ENCODE measurements around the gene TLCD1. TPM values are rescaled to one million over a fixed set of nuclear protein-coding genes. Genes with fewer than 3 reads are reported as not detected.

TLCD1 gene
- total and polyA plus RNA-seq, 2 of the 8 experiments (the other 6 are each of a cell fraction or from before 2014, with no cell fraction given), result 40.7 to 128 TPM

DNA sequence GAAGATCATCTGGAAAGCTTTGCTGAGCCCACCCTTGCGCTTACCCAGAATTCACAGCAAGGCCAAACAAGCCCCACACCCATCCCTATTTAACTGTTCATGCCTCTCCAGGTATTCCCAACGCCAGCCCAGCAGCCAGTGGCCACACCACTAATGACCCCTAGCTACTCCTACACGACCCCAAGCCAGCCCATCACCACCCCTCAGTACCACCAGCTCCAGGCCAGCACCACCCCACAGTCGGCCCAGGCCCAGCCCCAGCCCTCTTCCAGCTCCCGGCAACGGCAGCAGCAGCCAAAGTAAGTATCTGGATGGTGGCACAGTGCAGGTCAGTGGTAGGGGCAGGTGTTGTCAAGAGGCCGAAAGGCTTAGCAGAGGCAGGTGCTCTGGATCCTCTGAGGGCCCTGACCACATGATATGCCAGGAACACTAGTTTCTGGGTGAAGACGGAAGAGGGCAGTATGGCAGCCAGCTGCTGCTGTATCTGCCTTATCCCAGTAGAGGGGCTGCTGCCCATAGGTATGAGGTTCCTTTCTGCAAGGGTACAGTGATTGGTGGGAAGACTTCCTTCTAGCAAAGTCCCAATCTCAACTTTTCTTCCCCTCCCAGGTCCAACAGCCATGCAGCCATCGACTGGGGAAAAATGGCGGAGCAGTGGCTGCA, 25.1 kb downstream of the TLCD1 start:
- Histone ChIP-seq H2AK5ac (ENCODE audit: low read depth, low read length) (no peak overlapping the region), H2BK20ac (ENCODE audit: low read length) (no peak overlapping the region), H3K27ac (ENCODE audit: low read depth, low read length) (no peak overlapping the region), H3K4ac (replicated peaks; ENCODE audit: insufficient read length, low read depth, low read length) (no peak overlapping the region), H3K23ac (ENCODE audit: insufficient read length) (no peak overlapping the region), H3K14ac (ENCODE audit: insufficient read length) (no peak overlapping the region), H4K91ac (replicated peaks; ENCODE audit: insufficient read length, low read length) (no peak overlapping the region), H3K4me1 (replicated peaks in 1 of 4; ENCODE audit: control insufficient read depth in 3 of 4, insufficient read depth in 4 of 4, low read length in 3 of 4) (peaks cover 0 to 8% (median 2%) of the 10 kb centered on the region in 4 experiments; a peak in 3 of 7 replicates), H3K4me2 (ENCODE audit: insufficient read depth in 1 of 2, low read depth in 2 of 2, low read length in 2 of 2) (no peak overlapping the region), H4K20me1 (replicated peaks in 1 of 2; ENCODE audit: control insufficient read depth in 1 of 2, insufficient read depth in 2 of 2, low read length in 2 of 2) (peaks cover 10 to 23% of the 10 kb centered on the region in 2 experiments), H2BK12ac (ENCODE audit: low read depth, low read length) (no peak overlapping the region), H3K23me2 (ENCODE audit: low read depth, low read length) (no peaks in the 10 kb centered on the region), H3K36me3 (ENCODE audit: control insufficient read depth in 2 of 4, insufficient read depth in 4 of 4, low read length in 3 of 4) (peaks cover 40 to 71% (median 65%) of the 10 kb centered on the region in 4 experiments), H3K56ac (replicated peaks; ENCODE audit: insufficient read length, low read depth, low read length) (no peak overlapping the region), H4K5ac (ENCODE audit: insufficient read length, low read depth, low read length) (no peak overlapping the region), H3K79me2 (ENCODE audit: control insufficient read depth in 1 of 2, insufficient read depth in 2 of 2, low read length in 2 of 2) (no peaks in the 10 kb centered on the region), H2BK15ac (ENCODE audit: low read length) (no peak overlapping the region), H3K9ac (replicated peaks in 1 of 4; ENCODE audit: extremely low read depth in 1 of 4, low read depth in 3 of 4, low read length in 3 of 4) (no peak overlapping the region), H3K79me1 (ENCODE audit: low read depth, low read length) (no peaks in the 10 kb centered on the region), H2BK5ac (ENCODE audit: low read depth, low read length) (no peak overlapping the region), H4K8ac (ENCODE audit: extremely low read depth, insufficient read depth, low read length) (no peak overlapping the region; the same call in 1 of the 2 replicates), H3K18ac (ENCODE audit: extremely low read depth, low read length) (no peak overlapping the region), H3K4me3 (ENCODE audit: extremely low read depth in 1 of 4, insufficient read depth in 2 of 4, low read depth in 3 of 4, low read length in 4 of 4) (no peak overlapping the region), H2BK120ac (replicated peaks; ENCODE audit: low read depth, low read length) (no peak overlapping the region), H2AFZ (ENCODE audit: low read length) (no peak overlapping the region), H3K27me3 (replicated peaks in 1 of 4; ENCODE audit: control insufficient read depth in 3 of 4, extremely low read depth in 1 of 4, insufficient read depth in 3 of 4, low read length in 3 of 4) (no peaks in the 10 kb centered on the region), H3K9me3 (ENCODE audit: insufficient read depth in 2 of 2, low read depth in 1 of 2, low read length in 1 of 2) (no peaks in the 10 kb centered on the region)
- FAIRE-seq (no peak), DNase-seq (ENCODE audit: low read depth in 1 of 2, low spot score in 2 of 2) (no peak)
- POLR2A ChIA-PET (ENCODE audit: partially characterized antibody), result interaction anchor here (0.9 to 4.8 kb wide), 12 partner anchors 8 to 57 kb away, joined by 3 to 47 read pairs (median 4); partner anchors contain the start of genes PROCA1 and RPL23A
- 84% methylated on average over 10 of the region's 10 CpGs; no CpG with 5 or more reads in 1 of the 2 experiments for WGBS, 2 experiments (ENCODE audit: extremely low coverage in 1 of 2, insufficient coverage in 1 of 2, insufficient read length in 1 of 2, insufficient replicate concordance in 2 of 2, low coverage in 1 of 2, low lambda C conversion rate in 2 of 2, missing lambda C conversion rate in 1 of 2)
- CTCF ChIA-PET (ENCODE audit: partially characterized antibody), result interaction anchor here (1.0 to 1.5 kb wide), 4 partner anchors 9 to 147 kb away, joined by 3 to 6 read pairs (median 3); no protein-coding TSS in a partner anchor
- TF ChIP-seq EGR1 (IDR thresholded peaks at IDR 0.05; ENCODE audit: borderline replicate concordance, low read depth, low read length), result no peak
- no peak for TF ChIP-seq GABPA (IDR thresholded peaks at IDR 0.05; ENCODE audit: borderline replicate concordance, insufficient read depth, low read length)
- no peak for TF ChIP-seq KDM4A (IDR thresholded peaks at IDR 0.05; ENCODE audit: low read depth, low read length, severe bottlenecking)
- TF ChIP-seq SIX5 (IDR thresholded peaks at IDR 0.05; ENCODE audit: low read depth, low read length), result no peak
- no peak for TF ChIP-seq CBX8 (IDR thresholded peaks at IDR 0.05; ENCODE audit: borderline replicate concordance, low read depth, low read length)
- TF ChIP-seq GTF2F1 (IDR thresholded peaks at IDR 0.05; ENCODE audit: borderline replicate concordance, low read depth, low read length), result no peak
- TF ChIP-seq, protein P1, sequence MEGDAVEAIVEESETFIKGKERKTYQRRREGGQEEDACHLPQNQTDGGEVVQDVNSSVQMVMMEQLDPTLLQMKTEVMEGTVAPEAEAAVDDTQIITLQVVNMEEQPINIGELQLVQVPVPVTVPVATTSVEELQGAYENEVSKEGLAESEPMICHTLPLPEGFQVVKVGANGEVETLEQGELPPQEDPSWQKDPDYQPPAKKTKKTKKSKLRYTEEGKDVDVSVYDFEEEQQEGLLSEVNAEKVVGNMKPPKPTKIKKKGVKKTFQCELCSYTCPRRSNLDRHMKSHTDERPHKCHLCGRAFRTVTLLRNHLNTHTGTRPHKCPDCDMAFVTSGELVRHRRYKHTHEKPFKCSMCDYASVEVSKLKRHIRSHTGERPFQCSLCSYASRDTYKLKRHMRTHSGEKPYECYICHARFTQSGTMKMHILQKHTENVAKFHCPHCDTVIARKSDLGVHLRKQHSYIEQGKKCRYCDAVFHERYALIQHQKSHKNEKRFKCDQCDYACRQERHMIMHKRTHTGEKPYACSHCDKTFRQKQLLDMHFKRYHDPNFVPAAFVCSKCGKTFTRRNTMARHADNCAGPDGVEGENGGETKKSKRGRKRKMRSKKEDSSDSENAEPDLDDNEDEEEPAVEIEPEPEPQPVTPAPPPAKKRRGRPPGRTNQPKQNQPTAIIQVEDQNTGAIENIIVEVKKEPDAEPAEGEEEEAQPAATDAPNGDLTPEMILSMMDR (IDR thresholded peaks at IDR 0.05; ENCODE audit: control extremely low read depth in 1 of 3, insufficient read depth in 1 of 3, low read depth in 1 of 3, low read length in 3 of 3), result peak; percentile 19 to 63 (median 21)
- TF ChIP-seq MAFK (IDR thresholded peaks at IDR 0.05; ENCODE audit: low read depth, low read length), result no peak
- TF ChIP-seq RAD21 (IDR thresholded peaks at IDR 0.05 in 1 of 2, conservative IDR thresholded peaks at IDR 0.05 in 1 of 2; ENCODE audit: low read depth in 2 of 2, low read length in 2 of 2), result peak in 1 of 2 experiments; percentile 29; a peak in 1 of 4 replicates
